GM21786 (cell line): ENCODE measurements around the gene KERA.

Source experiments
- ATAC-seq: cut with Tn5 transposase; IDR thresholded peaks from one replicate; pipeline ENCODE4 v1.9.1; 2021; ENCODE audit not compliant: unreplicated experiment

KERA gene

DNA sequence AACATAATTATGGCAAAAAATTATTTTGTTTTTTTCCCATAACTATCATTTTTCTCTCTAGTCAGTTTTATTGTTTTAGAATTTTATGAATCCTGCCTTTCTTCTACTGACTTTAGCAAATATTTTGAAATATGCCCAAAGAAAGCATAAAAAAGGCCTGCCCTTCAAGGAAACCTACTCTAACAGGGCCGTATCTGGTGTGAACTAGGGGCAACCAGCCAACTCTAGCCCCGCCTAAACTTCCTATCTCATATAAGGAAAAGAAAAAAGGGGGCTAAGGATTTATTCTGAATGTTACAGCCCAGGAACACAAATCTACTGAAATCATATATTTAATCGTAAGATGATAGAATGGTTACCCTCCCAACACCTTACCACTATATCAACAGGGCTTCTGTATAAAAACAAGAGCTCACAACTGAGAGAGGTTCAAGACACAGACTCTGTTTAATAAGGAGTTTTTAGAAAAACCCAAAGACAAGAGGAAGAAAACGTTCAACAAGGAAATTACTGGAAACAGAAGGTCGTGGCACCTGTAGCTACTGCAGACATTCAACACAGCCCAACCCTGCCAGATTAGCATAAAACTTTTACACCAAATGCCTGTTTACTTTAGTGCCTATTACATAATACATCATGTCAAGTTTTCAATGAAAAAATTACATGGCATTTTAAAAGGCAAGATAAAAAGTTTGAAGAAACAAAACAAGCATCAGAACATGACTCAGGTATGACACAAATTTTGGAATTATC lies 40.1 kb downstream of the KERA start:
- ATAC-seq = no peak

DNA sequence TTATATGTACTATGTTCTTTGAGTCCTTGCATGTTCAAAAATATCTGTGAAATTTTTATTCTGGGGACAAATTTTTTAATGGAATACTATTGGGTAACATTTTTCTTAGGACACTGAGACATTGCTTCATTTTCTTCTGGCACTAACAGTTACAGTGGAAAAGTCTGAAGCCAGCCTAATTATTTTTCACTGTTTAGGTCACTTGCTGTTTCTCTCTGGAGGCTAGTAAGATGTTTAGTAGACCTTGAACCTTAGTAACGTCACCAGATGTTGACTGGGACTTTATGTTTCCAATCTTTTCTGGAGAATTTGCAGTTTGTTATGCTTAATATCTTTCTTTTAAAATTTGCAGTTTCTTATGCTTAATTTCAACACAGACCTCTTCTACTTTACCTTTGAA lies 40.8 kb downstream of the KERA start:
- ATAC-seq = no peak

GRCh38 chr12:91009319-91009950 lies 48.4 kb downstream of the KERA start:
- peak; percentile 89 for ATAC-seq

DNA sequence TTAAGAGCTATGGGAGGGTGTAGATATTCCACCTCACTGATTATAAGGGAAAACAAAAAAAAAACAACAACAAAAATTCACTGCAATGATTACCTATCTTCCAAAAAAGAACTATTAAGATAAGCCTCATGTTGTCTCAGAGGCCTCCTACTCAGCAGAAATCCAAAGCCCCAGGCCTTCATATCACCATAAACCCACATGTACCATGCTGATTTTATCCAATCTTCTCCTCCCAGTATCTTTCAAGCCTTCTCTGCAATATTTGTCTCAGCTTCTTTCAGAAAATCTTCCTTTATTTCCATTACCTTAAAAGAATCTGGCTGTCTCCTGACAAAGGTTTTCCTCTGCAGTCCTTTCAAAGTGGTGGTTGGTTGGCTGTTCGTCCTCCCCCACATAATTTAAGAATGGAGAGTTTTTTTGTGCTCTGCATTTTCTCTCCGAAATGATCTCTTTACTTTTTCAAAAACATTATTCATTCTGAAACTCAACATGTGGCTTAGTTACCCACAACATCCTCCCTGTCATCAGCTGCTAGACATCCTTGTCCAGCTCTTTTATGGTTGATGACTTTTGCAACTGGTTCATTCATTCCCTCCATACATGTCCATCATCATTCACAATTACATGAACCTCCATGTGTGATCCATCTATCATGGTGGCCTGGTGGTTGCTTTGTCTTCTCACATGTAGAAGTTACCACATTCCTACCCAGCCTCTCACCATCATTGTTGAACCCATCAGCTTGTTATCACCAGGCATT lies 50.1 kb downstream of the KERA start:
- ATAC-seq = peak; percentile 70

DNA sequence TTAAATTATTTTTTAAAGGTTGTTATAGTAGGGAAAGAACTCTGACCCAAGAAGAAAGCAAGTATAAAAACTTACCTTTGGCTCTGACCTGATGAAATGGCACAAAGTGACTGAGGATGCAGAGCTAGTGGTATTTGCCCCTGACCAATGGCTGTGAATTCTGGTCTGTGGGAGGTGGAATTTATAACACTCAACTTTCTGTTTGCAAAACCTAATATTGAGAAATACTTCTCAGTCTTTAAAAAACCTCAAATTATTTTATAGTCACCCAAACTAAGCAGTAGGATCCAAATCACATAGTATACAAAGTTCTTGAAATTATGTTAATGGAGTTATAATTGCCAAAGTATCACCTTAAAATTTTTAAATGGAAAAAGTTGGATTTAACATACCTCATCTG lies 53.0 kb downstream of the KERA start, which contains the start of gene EPYC:
TSS of gene EPYC (minus strand) at position 101 of the 400 bp plus-strand sequence. CDS start 2,407 bp downstream, outside the sequence.
- ATAC-seq = no peak

- no peak for ATAC-seq
Measured at GRCh38 chr12:91003737-91004136, 54.1 kb downstream of the KERA start.

GRCh38 chr12:91001306-91001705 lies 56.5 kb downstream of the KERA start:
- ATAC-seq = no peak
